Measurements from ENCODE around the gene ST6GALNAC5. TPM values are rescaled to one million over a fixed set of nuclear protein-coding genes. Genes with fewer than 3 reads are reported as not detected.

The ST6GALNAC5 gene
- total RNA-seq, 2 donors from 2014 or later: not detected

GRCh38 chr1:77014073-77014788 is 147.0 kb downstream of the ST6GALNAC5 start:
- Mint-ChIP-seq H3K9me3 (no peaks in the 10 kb centered on the region), H3K4me3 (no peak overlapping the region), H3K4me1 (ENCODE audit: low read depth) (no peaks in the 10 kb centered on the region), H3K36me3 (ENCODE audit: insufficient read depth in 2 of 2) (no peaks in the 10 kb centered on the region), H3K27ac (no peak overlapping the region), H3K27me3 (ENCODE audit: low read depth) (peaks cover 10% of the 10 kb centered on the region)
- ATAC-seq (replicated peaks in 1 of 2): no peak
- no peak for DNase-seq

- no peaks in the 10 kb centered on the region for H3K9me3 Mint-ChIP-seq
- H3K4me3 Mint-ChIP-seq: no peak overlapping the region
- H3K36me3 Mint-ChIP-seq (ENCODE audit: insufficient read depth in 2 of 2): no peaks in the 10 kb centered on the region
- H3K27ac Mint-ChIP-seq: no peak overlapping the region
- peaks cover 10% of the 10 kb centered on the region for H3K27me3 Mint-ChIP-seq (ENCODE audit: low read depth)
- DNase-seq (no peak), ATAC-seq (replicated peaks in 1 of 2) (no peak)
- no peaks in the 10 kb centered on the region for H3K4me1 Mint-ChIP-seq (ENCODE audit: low read depth)
Observed at GRCh38 chr1:77015748-77016341, 148.6 kb downstream of the ST6GALNAC5 start.

- no peak overlapping the region for H3K4me3 Mint-ChIP-seq
- no peak overlapping the region for H3K27ac Mint-ChIP-seq
- no peaks in the 10 kb centered on the region for H3K9me3 Mint-ChIP-seq
- no peaks in the 10 kb centered on the region for H3K4me1 Mint-ChIP-seq (ENCODE audit: low read depth)
- DNase-seq (no peak), ATAC-seq (replicated peaks in 1 of 2) (no peak)
- peaks cover 10% of the 10 kb centered on the region for H3K27me3 Mint-ChIP-seq (ENCODE audit: low read depth)
- H3K36me3 Mint-ChIP-seq (ENCODE audit: insufficient read depth in 2 of 2): no peaks in the 10 kb centered on the region
Observed at GRCh38 chr1:77016386-77016985, 149.2 kb downstream of the ST6GALNAC5 start.

GRCh38 chr1:77018311-77018710 is 151.0 kb downstream of the ST6GALNAC5 start:
- Mint-ChIP-seq H3K36me3 (ENCODE audit: insufficient read depth in 2 of 2) (no peaks in the 10 kb centered on the region), H3K27ac (no peak overlapping the region), H3K9me3 (no peaks in the 10 kb centered on the region), H3K27me3 (ENCODE audit: low read depth) (peaks cover 10% of the 10 kb centered on the region), H3K4me1 (ENCODE audit: low read depth) (no peaks in the 10 kb centered on the region), H3K4me3 (no peak overlapping the region)
- no peak for ATAC-seq (replicated peaks in 1 of 2)
- DNase-seq: no peak

- no peak overlapping the region for H3K27ac Mint-ChIP-seq
- H3K4me3 Mint-ChIP-seq: no peak overlapping the region
- no peaks in the 10 kb centered on the region for H3K4me1 Mint-ChIP-seq (ENCODE audit: low read depth)
- DNase-seq: no peak
- ATAC-seq (replicated peaks in 1 of 2): no peak
- H3K9me3 Mint-ChIP-seq: no peaks in the 10 kb centered on the region
- H3K27me3 Mint-ChIP-seq (ENCODE audit: low read depth): peaks cover 10% of the 10 kb centered on the region
- H3K36me3 Mint-ChIP-seq (ENCODE audit: insufficient read depth in 2 of 2): no peaks in the 10 kb centered on the region
Observed at GRCh38 chr1:77018761-77019160, 151.5 kb downstream of the ST6GALNAC5 start.

GRCh38 chr1:77021732-77022131 is 154.5 kb downstream of the ST6GALNAC5 start:
- H3K4me3 Mint-ChIP-seq: no peak overlapping the region

GRCh38 chr1:77024500-77024899 is 157.2 kb downstream of the ST6GALNAC5 start:
- Mint-ChIP-seq H3K4me1 (ENCODE audit: low read depth) (no peaks in the 10 kb centered on the region), H3K36me3 (ENCODE audit: insufficient read depth in 2 of 2) (no peaks in the 10 kb centered on the region), H3K27ac (no peak overlapping the region), H3K9me3 (no peaks in the 10 kb centered on the region), H3K4me3 (no peak overlapping the region), H3K27me3 (ENCODE audit: low read depth) (no peaks in the 10 kb centered on the region)
- ATAC-seq (replicated peaks in 1 of 2) (no peak), DNase-seq (no peak)

More at GRCh38 chr1:77021732-77022131, 154.5 kb downstream of the ST6GALNAC5 start:
- no peaks in the 10 kb centered on the region for H3K4me1 Mint-ChIP-seq (ENCODE audit: low read depth)
- peaks cover 8% of the 10 kb centered on the region for H3K27me3 Mint-ChIP-seq (ENCODE audit: low read depth)
- DNase-seq (no peak), ATAC-seq (replicated peaks in 1 of 2) (no peak)
- H3K9me3 Mint-ChIP-seq: no peaks in the 10 kb centered on the region
- no peak overlapping the region for H3K27ac Mint-ChIP-seq
- H3K36me3 Mint-ChIP-seq (ENCODE audit: insufficient read depth in 2 of 2): no peaks in the 10 kb centered on the region

GRCh38 chr1:77025599-77025998 is 158.3 kb downstream of the ST6GALNAC5 start:
- DNase-seq: no peak
- no peaks in the 10 kb centered on the region for H3K36me3 Mint-ChIP-seq (ENCODE audit: insufficient read depth in 2 of 2)
- no peaks in the 10 kb centered on the region for H3K27me3 Mint-ChIP-seq (ENCODE audit: low read depth)
- ATAC-seq (replicated peaks in 1 of 2): no peak
- no peak overlapping the region for H3K4me3 Mint-ChIP-seq
- H3K9me3 Mint-ChIP-seq: no peaks in the 10 kb centered on the region
- no peaks in the 10 kb centered on the region for H3K4me1 Mint-ChIP-seq (ENCODE audit: low read depth)
- H3K27ac Mint-ChIP-seq: no peak overlapping the region

- Mint-ChIP-seq H3K4me1 (ENCODE audit: low read depth) (no peaks in the 10 kb centered on the region), H3K9me3 (no peaks in the 10 kb centered on the region), H3K27ac (no peak overlapping the region), H3K27me3 (ENCODE audit: low read depth) (no peaks in the 10 kb centered on the region), H3K36me3 (ENCODE audit: insufficient read depth in 2 of 2) (no peaks in the 10 kb centered on the region), H3K4me3 (no peak overlapping the region)
- no peak for DNase-seq
- no peak for ATAC-seq (replicated peaks in 1 of 2)
Observed at GRCh38 chr1:77026135-77026534, 158.9 kb downstream of the ST6GALNAC5 start.

- Mint-ChIP-seq H3K9me3 (no peaks in the 10 kb centered on the region), H3K36me3 (ENCODE audit: insufficient read depth in 2 of 2) (no peaks in the 10 kb centered on the region), H3K4me1 (ENCODE audit: low read depth) (no peaks in the 10 kb centered on the region), H3K4me3 (no peak overlapping the region), H3K27ac (no peak overlapping the region), H3K27me3 (ENCODE audit: low read depth) (no peaks in the 10 kb centered on the region)
- ATAC-seq (replicated peaks in 1 of 2): no peak
- no peak for DNase-seq
Observed at GRCh38 chr1:77026640-77027039, 159.4 kb downstream of the ST6GALNAC5 start.

- no peaks in the 10 kb centered on the region for H3K9me3 Mint-ChIP-seq
- no peaks in the 10 kb centered on the region for H3K4me1 Mint-ChIP-seq (ENCODE audit: low read depth)
- no peak overlapping the region for H3K27ac Mint-ChIP-seq
- ATAC-seq (replicated peaks in 1 of 2) (no peak), DNase-seq (no peak)
- H3K4me3 Mint-ChIP-seq: no peak overlapping the region
- no peaks in the 10 kb centered on the region for H3K36me3 Mint-ChIP-seq (ENCODE audit: insufficient read depth in 2 of 2)
- no peaks in the 10 kb centered on the region for H3K27me3 Mint-ChIP-seq (ENCODE audit: low read depth)
Observed at GRCh38 chr1:77027847-77028246, 160.6 kb downstream of the ST6GALNAC5 start.

GRCh38 chr1:77030401-77031105 is 163.3 kb downstream of the ST6GALNAC5 start:
- DNase-seq (no peak), ATAC-seq (replicated peaks in 1 of 2) (no peak)
- Mint-ChIP-seq H3K27ac (no peak overlapping the region), H3K4me1 (ENCODE audit: low read depth) (no peaks in the 10 kb centered on the region), H3K9me3 (no peaks in the 10 kb centered on the region), H3K27me3 (ENCODE audit: low read depth) (no peaks in the 10 kb centered on the region), H3K36me3 (ENCODE audit: insufficient read depth in 2 of 2) (no peaks in the 10 kb centered on the region), H3K4me3 (no peak overlapping the region)

GRCh38 chr1:77031106-77031662 is 163.9 kb downstream of the ST6GALNAC5 start:
- no peaks in the 10 kb centered on the region for H3K9me3 Mint-ChIP-seq
- no peaks in the 10 kb centered on the region for H3K36me3 Mint-ChIP-seq (ENCODE audit: insufficient read depth in 2 of 2)
- H3K4me3 Mint-ChIP-seq: no peak overlapping the region
- no peaks in the 10 kb centered on the region for H3K27me3 Mint-ChIP-seq (ENCODE audit: low read depth)
- H3K27ac Mint-ChIP-seq: no peak overlapping the region
- no peak for DNase-seq
- ATAC-seq (replicated peaks in 1 of 2): no peak
- no peaks in the 10 kb centered on the region for H3K4me1 Mint-ChIP-seq (ENCODE audit: low read depth)

Measured in activated T-cell treated with anti-CD3 and anti-CD28 coated beads, Interleukin-2, amount 50 U/mL, for 72 hours (primary cell).